SU-DHL-6 (cell line): Measurements from ENCODE around the gene NME7.

ENCODE experiments used
- CTCF ChIP-seq: fragments of 200-600 bp; sonication (generic); IDR thresholded peaks from one replicate; pipeline ENCODE4 v1.5.1; 2017; ENCODE audit warnings: antibody characterized with exemption, mild to moderate bottlenecking, low read length, moderate library complexity; ENCODE audit not compliant: insufficient read depth, poor library complexity, severe bottlenecking
- EZH2phosphoT487 ChIP-seq: fragments of 200-600 bp; sonication (generic), shearing (Covaris generic); conservative IDR thresholded peaks from 2 replicates; pipeline ENCODE4 v1.6.1; 2018; ENCODE audit warnings: mild to moderate bottlenecking, antibody characterized with exemption, low read length, moderate library complexity, mixed read lengths

- TF ChIP-seq CTCF (no peak), EZH2phosphoT487 (no peak)
These were observed 211.9 kb downstream of the NME7 start for GRCh38 chr1:169155675-169156074.
